A549 (cell line): ENCODE results near the gene TRAPPC1.
"Not testable (repeated sequence)": the region's sequence is repeated elsewhere in the genome, so short reads cannot be mapped to it uniquely, and the experiment has no call there.

ENCODE experiments used
- CEBPB ChIP-seq, 2 experiments: fragments of >200 bp in 1 of 2; sonication (Bioruptor Twin) in 1 of 2; formaldehyde crosslinking in 1 of 2; IDR thresholded peaks; 2 replicates each; pipeline ENCODE4 v1.6.1; 2012 to 2016
- ESRRA ChIP-seq: fragments of 150-350 bp; IDR thresholded peaks from 2 replicates; pipeline ENCODE4 v1.6.1; 2014; ENCODE audit warnings: mild to moderate bottlenecking, low read length, borderline replicate concordance
- HOXA7 ChIP-seq: fragments of 250-450 bp; sonication (Bioruptor Pico); IDR thresholded peaks from 2 replicates; pipeline ENCODE4 v1.5.0; 2020; ENCODE audit warnings: mild to moderate bottlenecking, moderate library complexity
- NR3C1 ChIP-seq: fragments of >200 bp; sonication (Bioruptor Twin); formaldehyde crosslinking; IDR thresholded peaks from 3 replicates; pipeline ENCODE4 v1.6.1; 2017
- RFX5 ChIP-seq: fragments of 450-650 bp; IDR thresholded peaks from 2 replicates; pipeline ENCODE4 v1.7.1; 2014; ENCODE audit warnings: antibody characterized with exemption, mild to moderate bottlenecking, moderate library complexity
- SMC3 ChIP-seq: fragments of >200 bp; sonication (Bioruptor Twin); formaldehyde crosslinking; IDR thresholded peaks from 3 replicates; pipeline ENCODE4 v1.6.1; 2018; ENCODE audit warnings: inconsistent platforms
- ZNF302 ChIP-seq: fragments of 250-450 bp; sonication (Bioruptor Pico); IDR thresholded peaks from 2 replicates; pipeline ENCODE4 v1.9.0; 2021; ENCODE audit warnings: inconsistent platforms, mild to moderate bottlenecking, moderate library complexity
- TF ChIP-seq, protein P1 (sequence below): fragments of >200 bp; sonication (Bioruptor Twin); formaldehyde crosslinking; IDR thresholded peaks from 3 replicates; pipeline ENCODE4 v1.5.1; 2016

DNA sequence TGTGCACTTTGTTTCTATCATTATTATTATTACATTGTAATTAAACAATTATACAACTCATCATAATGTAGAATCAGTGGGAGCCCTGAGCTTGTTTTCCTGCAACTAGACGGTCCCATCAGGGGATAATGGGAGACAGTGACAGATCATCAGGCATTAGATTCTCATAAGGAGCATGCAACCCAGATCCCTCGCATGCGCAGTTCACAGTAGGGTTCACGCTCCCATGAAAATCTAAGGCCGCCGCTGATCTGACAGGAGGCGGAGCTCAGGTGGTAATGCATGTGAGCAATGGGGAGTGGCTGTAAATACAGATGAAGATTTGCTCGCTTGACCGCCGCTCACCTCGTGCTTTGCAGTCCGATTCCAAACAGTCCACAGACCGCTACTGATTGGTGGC lies 21.5 kb upstream of the TRAPPC1 start:
- TF ChIP-seq NR3C1; ZNF302 (CRISPR knock-in tag); ESRRA; CEBPB (IDR thresholded peaks at IDR 0.05); SMC3; RFX5; HOXA7 (CRISPR knock-in tag): not testable (repeated sequence)
- TF ChIP-seq, protein P1, sequence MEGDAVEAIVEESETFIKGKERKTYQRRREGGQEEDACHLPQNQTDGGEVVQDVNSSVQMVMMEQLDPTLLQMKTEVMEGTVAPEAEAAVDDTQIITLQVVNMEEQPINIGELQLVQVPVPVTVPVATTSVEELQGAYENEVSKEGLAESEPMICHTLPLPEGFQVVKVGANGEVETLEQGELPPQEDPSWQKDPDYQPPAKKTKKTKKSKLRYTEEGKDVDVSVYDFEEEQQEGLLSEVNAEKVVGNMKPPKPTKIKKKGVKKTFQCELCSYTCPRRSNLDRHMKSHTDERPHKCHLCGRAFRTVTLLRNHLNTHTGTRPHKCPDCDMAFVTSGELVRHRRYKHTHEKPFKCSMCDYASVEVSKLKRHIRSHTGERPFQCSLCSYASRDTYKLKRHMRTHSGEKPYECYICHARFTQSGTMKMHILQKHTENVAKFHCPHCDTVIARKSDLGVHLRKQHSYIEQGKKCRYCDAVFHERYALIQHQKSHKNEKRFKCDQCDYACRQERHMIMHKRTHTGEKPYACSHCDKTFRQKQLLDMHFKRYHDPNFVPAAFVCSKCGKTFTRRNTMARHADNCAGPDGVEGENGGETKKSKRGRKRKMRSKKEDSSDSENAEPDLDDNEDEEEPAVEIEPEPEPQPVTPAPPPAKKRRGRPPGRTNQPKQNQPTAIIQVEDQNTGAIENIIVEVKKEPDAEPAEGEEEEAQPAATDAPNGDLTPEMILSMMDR = not testable (repeated sequence)
